Embryonic facial prominence (tissue), 1 donor: Measurements from ENCODE around the gene LGALS12.

Source experiments
- DNase-seq: peaks from one replicate; pipeline ENCODE4 v3.0.0-alpha.2; 2016; ENCODE audit errors: extremely low spot score

Gene LGALS12

GRCh38 chr11:63560506-63561180 lies 54.8 kb downstream of the LGALS12 start:
- no peak for DNase-seq

DNA sequence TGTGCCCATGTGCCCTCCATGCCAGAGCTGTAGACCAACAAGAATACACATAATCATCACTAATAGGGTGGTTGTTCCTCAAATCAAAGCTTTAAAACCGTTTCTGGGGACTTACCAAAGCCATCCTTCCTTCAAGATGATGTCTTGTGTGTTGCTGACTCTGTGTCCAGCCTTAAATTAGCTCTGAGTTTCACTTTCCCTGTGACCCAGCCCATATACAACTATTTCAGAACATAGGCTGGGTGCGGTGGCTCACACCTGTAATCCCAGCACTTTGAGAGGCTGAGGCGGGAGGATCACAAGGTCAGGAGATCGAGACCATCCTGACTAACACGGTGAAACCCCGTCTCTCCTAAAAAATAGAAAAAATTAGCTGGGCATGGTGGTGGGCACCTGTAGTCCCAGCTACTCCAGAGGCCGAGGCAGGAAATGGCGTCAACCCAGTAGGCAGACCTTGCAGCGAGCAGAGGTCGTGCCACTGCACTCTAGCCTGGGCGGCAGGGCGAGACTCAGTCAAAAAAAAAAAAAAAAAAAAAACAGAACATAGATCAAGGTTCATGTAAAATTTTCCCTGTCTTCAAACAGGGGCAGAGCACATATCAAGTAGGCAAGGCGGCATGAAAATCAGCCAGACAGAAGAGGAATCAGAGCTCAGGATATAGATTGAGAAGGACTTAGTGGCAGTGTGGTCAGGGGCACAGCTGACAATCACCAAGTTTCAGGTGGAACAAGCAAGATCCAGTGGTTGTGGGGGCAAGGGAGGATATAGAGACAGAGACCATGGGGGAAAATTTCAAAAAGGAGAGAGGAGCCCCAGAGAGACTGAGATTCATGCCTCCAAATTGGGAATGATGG lies 57.5 kb downstream of the LGALS12 start, which contains the start of gene PLAAT2:
Gene PLAAT2 (minus strand): TSS at position 179 of the 855 bp plus-strand sequence. CDS start 55 bp downstream, at position 124.
- DNase-seq = no peak

GRCh38 chr11:63564056-63564774 lies 58.3 kb downstream of the LGALS12 start:
- DNase-seq = no peak

DNA sequence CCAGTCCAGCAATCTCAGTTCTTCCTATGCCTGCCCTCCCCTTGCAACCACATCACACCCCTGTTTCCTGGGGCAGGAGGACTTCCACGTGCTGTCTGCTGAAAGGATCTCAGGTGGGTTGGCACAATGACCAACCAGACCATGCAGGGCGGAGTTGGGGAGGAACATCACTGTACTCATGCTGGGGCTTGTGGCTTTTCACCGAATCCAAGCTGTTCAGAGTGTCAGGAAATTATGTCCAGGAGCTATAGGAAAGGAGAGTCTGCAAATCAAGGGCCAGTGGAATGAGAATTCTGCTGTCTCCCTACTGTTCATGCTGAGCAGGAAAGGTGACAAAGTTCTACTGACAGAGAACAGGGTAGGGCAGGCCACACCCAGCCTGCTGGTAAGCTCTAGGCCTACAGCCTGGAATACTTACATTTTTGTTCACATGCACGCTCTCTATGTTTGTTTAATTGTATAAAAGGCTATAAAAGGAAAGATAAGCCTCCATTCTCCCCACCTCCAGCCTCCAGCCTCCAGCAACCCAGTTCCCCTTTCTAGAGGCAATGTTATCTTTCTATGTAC lies 59.0 kb downstream of the LGALS12 start:
- DNase-seq = no peak
